ENCODE data around the gene CLUH.
A peak's percentile ranks its signal among the peaks of the same experiment; 100 is the strongest.

The CLUH gene

DNA sequence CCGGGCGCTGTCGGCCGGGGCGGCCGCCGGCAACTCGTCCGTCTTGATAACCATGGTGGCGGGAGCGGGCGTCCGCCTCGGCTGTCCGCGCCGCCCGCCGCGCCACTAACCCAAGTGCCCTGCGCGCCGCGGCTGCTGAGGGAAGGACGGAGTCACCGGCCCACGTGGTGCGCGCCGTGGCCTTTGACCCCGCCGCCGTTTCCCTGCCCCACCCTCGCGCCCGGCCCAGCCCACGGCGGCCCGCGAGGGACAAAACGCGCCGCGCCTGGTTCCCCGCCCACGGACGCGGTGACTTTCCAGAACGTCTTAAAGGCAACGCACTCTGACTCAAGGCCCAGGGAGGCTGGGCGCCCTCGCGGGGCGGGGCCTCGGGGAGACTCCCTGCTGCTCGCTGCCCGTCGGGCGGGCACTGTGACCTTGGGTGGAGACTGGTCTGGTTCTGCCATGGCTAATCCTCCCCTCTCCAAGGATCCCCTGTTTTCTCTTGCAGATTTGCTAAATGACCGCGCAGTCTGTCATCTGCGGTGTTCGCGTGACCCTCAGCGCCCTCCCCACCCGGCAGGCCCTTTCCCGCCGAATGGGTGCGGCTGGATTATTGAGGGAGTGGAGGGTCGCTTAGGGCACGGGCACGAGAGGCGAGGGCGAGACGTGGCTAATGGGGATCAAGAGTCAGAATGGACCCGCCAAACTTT is at the start of gene CLUH (continued):
- TF ChIP-seq BCL11A (tag by site-specific recombination; IDR thresholded peaks at IDR 0.05; ENCODE audit: low read depth) (peak; percentile 73; the same call in 1 of the 2 replicates), ZNF10 (tag by site-specific recombination; IDR thresholded peaks at IDR 0.05) (peak; percentile 13; the same call in 1 of the 2 replicates), ZNF394 (tag by site-specific recombination; IDR thresholded peaks at IDR 0.05; ENCODE audit: borderline replicate concordance) (peak; percentile 42; the same call in 1 of the 2 replicates), YY2 (tag by site-specific recombination; IDR thresholded peaks at IDR 0.05) (0 out of 2 replicates have a peak, but pooled peaks have one; percentile 15), ZNF701 (tag by site-specific recombination; IDR thresholded peaks at IDR 0.05) (no peak), ZNF138 (tag by site-specific recombination; IDR thresholded peaks at IDR 0.05; ENCODE audit: borderline replicate concordance) (no peak), GLIS1 (tag by site-specific recombination; IDR thresholded peaks at IDR 0.05) (peak; percentile 28; the same call in 1 of the 2 replicates), SP7 (tag by site-specific recombination; IDR thresholded peaks at IDR 0.05) (peak; percentile 73), ZNF354C (tag by site-specific recombination; IDR thresholded peaks at IDR 0.05; ENCODE audit: borderline replicate concordance, low read depth) (no peak), ZNF274 (IDR thresholded peaks at IDR 0.05; ENCODE audit: low read length) (no peak), ZNF274 (tag by site-specific recombination; IDR thresholded peaks at IDR 0.05; ENCODE audit: borderline replicate concordance) (no peak), EGR2 (tag by site-specific recombination; IDR thresholded peaks at IDR 0.05; ENCODE audit: low read depth) (peak; percentile 91), WT1 (tag by site-specific recombination; IDR thresholded peaks at IDR 0.05) (peak; percentile 33; the same call in 1 of the 2 replicates), ZNF777 (tag by site-specific recombination; IDR thresholded peaks at IDR 0.05; ENCODE audit: borderline replicate concordance) (peak; percentile 78; the same call in 1 of the 2 replicates), ZNF341 (tag by site-specific recombination; IDR thresholded peaks at IDR 0.05; ENCODE audit: low read depth) (peak; percentile 16; the same call in 1 of the 2 replicates), ZNF843 (tag by site-specific recombination; IDR thresholded peaks at IDR 0.05) (peak; percentile 64; the same call in 1 of the 2 replicates), SP2 (tag by site-specific recombination; IDR thresholded peaks at IDR 0.05) (peak; percentile 74), ZBTB20 (tag by site-specific recombination; IDR thresholded peaks at IDR 0.05) (peak; percentile 6; the same call in 1 of the 2 replicates), ZNF184 (tag by site-specific recombination; IDR thresholded peaks at IDR 0.05) (no peak; the same call in 1 of the 2 replicates), FEZF1 (tag by site-specific recombination; IDR thresholded peaks at IDR 0.05) (peak; percentile 64; the same call in 1 of the 2 replicates), MEIS1 (CRISPR knock-in tag; IDR thresholded peaks at IDR 0.05; ENCODE audit: borderline replicate concordance) (no peak), ZNF610 (tag by site-specific recombination; IDR thresholded peaks at IDR 0.05; ENCODE audit: borderline replicate concordance) (peak; percentile 51; the same call in 1 of the 2 replicates), ZEB2 (tag by site-specific recombination; IDR thresholded peaks at IDR 0.05) (peak; percentile 66), ZBTB1 (tag by site-specific recombination; IDR thresholded peaks at IDR 0.05) (no peak)
- TF ChIP-seq, protein P1, sequence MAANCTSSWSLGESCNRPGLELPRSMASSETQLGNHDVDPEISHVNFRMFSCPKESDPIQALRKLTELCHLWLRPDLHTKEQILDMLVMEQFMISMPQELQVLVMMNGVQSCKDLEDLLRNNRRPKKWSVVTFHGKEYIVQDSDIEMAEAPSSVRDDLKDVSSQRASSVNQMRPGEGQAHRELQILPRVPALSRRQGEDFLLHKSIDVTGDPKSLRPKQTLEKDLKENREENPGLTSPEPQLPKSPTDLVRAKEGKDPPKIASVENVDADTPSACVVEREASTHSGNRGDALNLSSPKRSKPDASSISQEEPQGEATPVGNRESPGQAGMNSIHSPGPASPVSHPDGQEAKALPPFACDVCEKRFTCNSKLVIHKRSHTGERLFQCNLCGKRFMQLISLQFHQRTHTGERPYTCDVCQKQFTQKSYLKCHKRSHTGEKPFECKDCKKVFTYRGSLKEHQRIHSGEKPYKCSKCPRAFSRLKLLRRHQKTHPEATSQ (tag by site-specific recombination; IDR thresholded peaks at IDR 0.05) = 0 out of 2 replicates have a peak, but pooled peaks have one; percentile 64
- TF ChIP-seq, protein P2, sequence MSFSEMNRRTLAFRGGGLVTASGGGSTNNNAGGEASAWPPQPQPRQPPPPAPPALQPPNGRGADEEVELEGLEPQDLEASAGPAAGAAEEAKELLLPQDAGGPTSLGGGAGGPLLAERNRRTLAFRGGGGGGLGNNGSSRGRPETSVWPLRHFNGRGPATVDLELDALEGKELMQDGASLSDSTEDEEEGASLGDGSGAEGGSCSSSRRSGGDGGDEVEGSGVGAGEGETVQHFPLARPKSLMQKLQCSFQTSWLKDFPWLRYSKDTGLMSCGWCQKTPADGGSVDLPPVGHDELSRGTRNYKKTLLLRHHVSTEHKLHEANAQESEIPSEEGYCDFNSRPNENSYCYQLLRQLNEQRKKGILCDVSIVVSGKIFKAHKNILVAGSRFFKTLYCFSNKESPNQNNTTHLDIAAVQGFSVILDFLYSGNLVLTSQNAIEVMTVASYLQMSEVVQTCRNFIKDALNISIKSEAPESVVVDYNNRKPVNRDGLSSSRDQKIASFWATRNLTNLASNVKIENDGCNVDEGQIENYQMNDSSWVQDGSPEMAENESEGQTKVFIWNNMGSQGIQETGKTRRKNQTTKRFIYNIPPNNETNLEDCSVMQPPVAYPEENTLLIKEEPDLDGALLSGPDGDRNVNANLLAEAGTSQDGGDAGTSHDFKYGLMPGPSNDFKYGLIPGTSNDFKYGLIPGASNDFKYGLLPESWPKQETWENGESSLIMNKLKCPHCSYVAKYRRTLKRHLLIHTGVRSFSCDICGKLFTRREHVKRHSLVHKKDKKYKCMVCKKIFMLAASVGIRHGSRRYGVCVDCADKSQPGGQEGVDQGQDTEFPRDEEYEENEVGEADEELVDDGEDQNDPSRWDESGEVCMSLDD (tag by site-specific recombination; IDR thresholded peaks at IDR 0.05) = peak; percentile 48; the same call in 1 of the 2 replicates
- TF ChIP-seq, protein P3, sequence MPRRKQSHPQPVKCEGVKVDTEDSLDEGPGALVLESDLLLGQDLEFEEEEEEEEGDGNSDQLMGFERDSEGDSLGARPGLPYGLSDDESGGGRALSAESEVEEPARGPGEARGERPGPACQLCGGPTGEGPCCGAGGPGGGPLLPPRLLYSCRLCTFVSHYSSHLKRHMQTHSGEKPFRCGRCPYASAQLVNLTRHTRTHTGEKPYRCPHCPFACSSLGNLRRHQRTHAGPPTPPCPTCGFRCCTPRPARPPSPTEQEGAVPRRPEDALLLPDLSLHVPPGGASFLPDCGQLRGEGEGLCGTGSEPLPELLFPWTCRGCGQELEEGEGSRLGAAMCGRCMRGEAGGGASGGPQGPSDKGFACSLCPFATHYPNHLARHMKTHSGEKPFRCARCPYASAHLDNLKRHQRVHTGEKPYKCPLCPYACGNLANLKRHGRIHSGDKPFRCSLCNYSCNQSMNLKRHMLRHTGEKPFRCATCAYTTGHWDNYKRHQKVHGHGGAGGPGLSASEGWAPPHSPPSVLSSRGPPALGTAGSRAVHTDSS (tag by site-specific recombination; IDR thresholded peaks at IDR 0.05) = no peak
- TF ChIP-seq, protein P4, sequence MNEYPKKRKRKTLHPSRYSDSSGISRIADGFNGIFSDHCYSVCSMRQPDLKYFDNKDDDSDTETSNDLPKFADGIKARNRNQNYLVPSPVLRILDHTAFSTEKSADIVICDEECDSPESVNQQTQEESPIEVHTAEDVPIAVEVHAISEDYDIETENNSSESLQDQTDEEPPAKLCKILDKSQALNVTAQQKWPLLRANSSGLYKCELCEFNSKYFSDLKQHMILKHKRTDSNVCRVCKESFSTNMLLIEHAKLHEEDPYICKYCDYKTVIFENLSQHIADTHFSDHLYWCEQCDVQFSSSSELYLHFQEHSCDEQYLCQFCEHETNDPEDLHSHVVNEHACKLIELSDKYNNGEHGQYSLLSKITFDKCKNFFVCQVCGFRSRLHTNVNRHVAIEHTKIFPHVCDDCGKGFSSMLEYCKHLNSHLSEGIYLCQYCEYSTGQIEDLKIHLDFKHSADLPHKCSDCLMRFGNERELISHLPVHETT (tag by site-specific recombination; IDR thresholded peaks at IDR 0.05) = peak; percentile 44; the same call in 1 of the 2 replicates
- TF ChIP-seq, protein P5, sequence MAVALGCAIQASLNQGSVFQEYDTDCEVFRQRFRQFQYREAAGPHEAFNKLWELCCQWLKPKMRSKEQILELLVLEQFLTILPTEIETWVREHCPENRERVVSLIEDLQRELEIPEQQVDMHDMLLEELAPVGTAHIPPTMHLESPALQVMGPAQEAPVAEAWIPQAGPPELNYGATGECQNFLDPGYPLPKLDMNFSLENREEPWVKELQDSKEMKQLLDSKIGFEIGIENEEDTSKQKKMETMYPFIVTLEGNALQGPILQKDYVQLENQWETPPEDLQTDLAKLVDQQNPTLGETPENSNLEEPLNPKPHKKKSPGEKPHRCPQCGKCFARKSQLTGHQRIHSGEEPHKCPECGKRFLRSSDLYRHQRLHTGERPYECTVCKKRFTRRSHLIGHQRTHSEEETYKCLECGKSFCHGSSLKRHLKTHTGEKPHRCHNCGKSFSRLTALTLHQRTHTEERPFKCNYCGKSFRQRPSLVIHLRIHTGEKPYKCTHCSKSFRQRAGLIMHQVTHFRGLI (tag by site-specific recombination; IDR thresholded peaks at IDR 0.05) = peak; percentile 73
- TF ChIP-seq, protein P6, sequence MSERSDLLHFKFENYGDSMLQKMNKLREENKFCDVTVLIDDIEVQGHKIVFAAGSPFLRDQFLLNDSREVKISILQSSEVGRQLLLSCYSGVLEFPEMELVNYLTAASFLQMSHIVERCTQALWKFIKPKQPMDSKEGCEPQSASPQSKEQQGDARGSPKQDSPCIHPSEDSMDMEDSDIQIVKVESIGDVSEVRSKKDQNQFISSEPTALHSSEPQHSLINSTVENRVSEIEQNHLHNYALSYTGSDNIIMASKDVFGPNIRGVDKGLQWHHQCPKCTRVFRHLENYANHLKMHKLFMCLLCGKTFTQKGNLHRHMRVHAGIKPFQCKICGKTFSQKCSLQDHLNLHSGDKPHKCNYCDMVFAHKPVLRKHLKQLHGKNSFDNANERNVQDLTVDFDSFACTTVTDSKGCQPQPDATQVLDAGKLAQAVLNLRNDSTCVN (tag by site-specific recombination; optimal IDR thresholded peaks at IDR 0.05) = peak; percentile 66
